SK-N-SH treated with all-trans-retinoic acid at 6 μM for 48 hours (cell line): ENCODE measurements around the gene CCDC197.

Experiments used
- ARNTL ChIP-seq: fragments of 450-650 bp; formaldehyde crosslinking; IDR thresholded peaks from 2 replicates; pipeline ENCODE4 v1.5.0; 2020; ENCODE audit warnings: low read depth, mild to moderate bottlenecking, moderate library complexity, borderline replicate concordance
- GLIS3 ChIP-seq: fragments of 250-450 bp; sonication (Bioruptor Pico); IDR thresholded peaks from 2 replicates; pipeline ENCODE4 v1.5.0; 2020; ENCODE audit warnings: mild to moderate bottlenecking, moderate library complexity
- PATZ1 ChIP-seq: fragments of 250-450 bp; sonication (Bioruptor Pico); IDR thresholded peaks from 2 replicates; pipeline ENCODE4 v1.8.0; 2020; ENCODE audit warnings: mild to moderate bottlenecking, moderate library complexity, borderline replicate concordance
- ZFP3 ChIP-seq: fragments of 250-450 bp; sonication (Bioruptor Pico); IDR thresholded peaks from 2 replicates; pipeline ENCODE4 v1.5.0; 2020; ENCODE audit warnings: mild to moderate bottlenecking, moderate library complexity

DNA sequence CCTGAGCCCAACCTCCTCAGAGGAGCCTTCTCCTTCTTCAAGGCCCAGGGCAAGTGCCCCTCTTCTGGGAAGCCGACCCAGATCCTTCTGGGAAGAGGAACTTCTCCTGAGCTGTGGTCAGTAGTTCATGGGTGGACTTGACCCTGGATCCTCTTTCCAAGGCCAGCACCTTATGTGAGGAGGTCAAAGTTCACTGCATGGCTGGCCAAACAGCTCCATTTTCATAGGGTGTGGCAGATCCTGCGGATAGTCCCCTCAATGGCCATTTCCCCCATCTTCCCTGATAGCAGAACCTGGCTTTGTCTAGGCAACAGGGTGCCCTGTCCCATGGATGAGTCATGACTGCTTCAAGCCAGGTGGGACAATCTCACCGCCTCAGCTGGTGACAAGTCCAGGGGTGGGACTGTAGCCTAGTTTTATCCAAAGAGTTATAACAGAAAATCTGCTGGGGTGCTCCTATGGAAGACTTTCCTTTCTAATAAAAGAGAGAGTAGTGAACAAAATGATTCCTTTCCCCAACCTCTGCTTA is 31.1 kb upstream of the CCDC197 start:
- TF ChIP-seq ZFP3 = no peak
- no peak for TF ChIP-seq ARNTL (CRISPR knock-in tag)
- no peak for TF ChIP-seq PATZ1 (CRISPR knock-in tag)
- no peak for TF ChIP-seq GLIS3 (CRISPR knock-in tag)
